ENCODE measurements around the gene RNF187. TPM values are rescaled to one million over a fixed set of nuclear protein-coding genes. Genes with fewer than 3 reads are reported as not detected.

Gene RNF187
- polyA plus RNA-seq, 1 donor from 2014 or later, result 13.0 TPM

GRCh38 chr1:228488818-228489674 is 1.9 kb downstream of the RNF187 start:
- Mint-ChIP-seq H3K27ac (peak overlapping the region in 2 of 3 donors; percentile 47 to 86), H3K9me3 (peaks cover 0 to 1% (median 0%) of the 10 kb centered on the region in 3 donors), H3K4me1 (peaks cover 19 to 26% (median 22%) of the 10 kb centered on the region in 3 donors), H3K27me3 (no peaks in the 10 kb centered on the region), H3K36me3 (peaks cover 6% of the 10 kb centered on the region), H3K4me3 (peak overlapping the region; percentile 79 to 97 (median 88))

DNA sequence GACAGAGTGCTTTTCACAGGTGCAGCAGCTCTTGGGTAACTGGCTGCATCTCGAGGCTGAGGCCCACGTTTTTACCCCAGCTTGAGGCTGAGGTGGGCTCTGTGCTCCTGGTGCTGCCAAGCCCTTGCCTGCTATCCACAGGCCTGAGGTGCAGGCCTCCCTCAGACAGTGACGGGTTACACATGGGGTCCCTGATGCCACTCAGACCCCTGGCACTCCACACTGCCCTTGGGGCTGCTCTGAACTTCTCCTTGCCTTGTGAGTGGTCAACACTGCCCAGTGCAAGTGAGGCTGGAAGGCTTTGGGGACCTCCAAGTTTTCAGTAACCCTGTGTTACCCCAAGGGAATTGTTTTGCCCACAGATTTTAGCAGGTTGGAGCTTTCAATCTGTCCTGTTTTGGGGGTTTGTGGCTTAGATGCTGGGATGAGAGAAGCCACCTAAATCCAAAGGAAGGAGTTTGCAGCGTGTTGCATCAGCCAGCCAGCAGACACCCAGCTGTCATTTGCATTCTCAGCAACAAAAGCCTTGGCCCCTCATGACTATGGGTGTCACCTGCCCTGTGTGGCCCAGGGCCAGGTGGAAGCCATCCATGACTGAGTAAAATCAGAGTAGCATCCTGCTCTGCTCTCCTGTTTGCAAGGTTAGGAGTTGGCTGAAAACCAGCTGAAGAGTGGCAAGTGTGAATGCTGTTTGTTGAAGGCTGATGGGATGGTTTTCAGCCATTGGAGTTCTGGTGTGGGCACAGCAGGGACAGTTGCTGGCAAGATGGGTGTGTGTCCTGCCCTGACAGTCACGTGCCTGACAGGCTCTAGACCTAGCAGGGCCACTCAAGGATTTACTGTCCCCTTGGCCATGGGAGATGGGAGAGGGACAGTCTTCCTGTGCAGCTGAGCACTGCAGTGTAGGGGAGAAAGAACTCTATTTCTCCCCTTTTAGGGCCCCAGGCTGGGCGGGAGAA is 3.2 kb downstream of the RNF187 start:
- peak overlapping the region; percentile 33 to 79 (median 42) for H3K4me3 Mint-ChIP-seq

DNA sequence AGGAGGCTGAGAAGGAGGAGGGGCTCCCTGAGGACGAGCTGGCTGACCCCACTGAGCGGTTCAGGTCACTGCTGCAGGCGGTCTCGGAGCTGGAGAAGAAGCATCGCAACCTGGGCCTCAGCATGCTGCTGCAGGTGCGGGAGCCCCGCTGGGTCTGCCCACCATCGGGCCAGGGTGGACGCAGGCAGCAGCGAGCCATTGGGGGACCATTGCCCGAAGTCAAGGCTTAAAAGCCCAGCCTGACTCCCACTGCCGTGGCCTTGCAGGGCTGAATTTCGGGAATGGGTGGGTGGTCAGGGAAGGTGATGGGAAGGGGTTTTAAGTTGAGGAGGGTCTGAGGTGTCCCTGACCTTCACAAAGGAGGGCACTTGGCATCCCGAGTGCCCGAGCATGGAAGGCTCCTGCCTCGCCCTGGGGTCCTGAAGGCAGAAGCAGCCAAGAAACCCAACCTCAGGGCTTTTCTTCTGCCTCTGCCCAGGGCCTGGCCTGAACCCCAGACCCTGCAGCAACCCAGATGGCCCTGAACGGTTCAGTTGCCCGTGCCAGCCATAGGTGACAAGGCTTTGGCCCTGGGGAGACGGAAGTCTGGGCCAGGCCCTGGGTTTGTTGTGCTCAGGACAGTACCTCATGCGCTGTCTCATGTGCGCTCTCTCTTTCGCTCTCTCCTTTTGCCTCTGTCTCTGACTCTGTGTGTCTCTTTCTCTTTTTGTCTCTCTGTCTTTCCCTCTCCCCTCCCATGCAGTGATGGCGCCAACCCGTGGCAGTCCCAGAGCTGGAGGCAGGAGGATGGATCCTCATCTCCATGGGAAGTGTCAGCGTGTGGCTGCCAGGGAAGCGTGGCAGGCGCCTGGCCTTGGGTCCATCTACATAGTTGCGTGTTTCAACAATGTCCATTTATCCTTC is 6.2 kb downstream of the RNF187 start:
- peaks cover 6% of the 10 kb centered on the region for H3K36me3 Mint-ChIP-seq
- H3K4me1 Mint-ChIP-seq, result peaks cover 10 to 25% (median 13%) of the 10 kb centered on the region in 3 donors
- no peak overlapping the region for H3K4me3 Mint-ChIP-seq
- H3K27me3 Mint-ChIP-seq, result no peaks in the 10 kb centered on the region
- peak overlapping the region in 1 of 3 donors; percentile 60 for H3K27ac Mint-ChIP-seq
- H3K9me3 Mint-ChIP-seq, result peaks cover 0 to 1% (median 0%) of the 10 kb centered on the region in 3 donors

More for the DNA sequence above, 3.2 kb downstream of the RNF187 start:
- H3K27me3 Mint-ChIP-seq, result no peaks in the 10 kb centered on the region
- peak overlapping the region in 1 of 3 donors; percentile 86 for H3K27ac Mint-ChIP-seq
- H3K36me3 Mint-ChIP-seq, result peaks cover 6% of the 10 kb centered on the region
- peaks cover 19 to 26% (median 22%) of the 10 kb centered on the region in 3 donors for H3K4me1 Mint-ChIP-seq
- H3K9me3 Mint-ChIP-seq, result peaks cover 0 to 1% (median 0%) of the 10 kb centered on the region in 3 donors

GRCh38 chr1:228494044-228494353 is 6.8 kb downstream of the RNF187 start:
- Mint-ChIP-seq H3K27me3 (no peaks in the 10 kb centered on the region), H3K9me3 (peaks cover 0 to 1% (median 0%) of the 10 kb centered on the region in 3 donors), H3K36me3 (peaks cover 6% of the 10 kb centered on the region), H3K4me1 (peaks cover 8 to 19% (median 10%) of the 10 kb centered on the region in 3 donors), H3K4me3 (no peak overlapping the region), H3K27ac (no peak overlapping the region)

DNA sequence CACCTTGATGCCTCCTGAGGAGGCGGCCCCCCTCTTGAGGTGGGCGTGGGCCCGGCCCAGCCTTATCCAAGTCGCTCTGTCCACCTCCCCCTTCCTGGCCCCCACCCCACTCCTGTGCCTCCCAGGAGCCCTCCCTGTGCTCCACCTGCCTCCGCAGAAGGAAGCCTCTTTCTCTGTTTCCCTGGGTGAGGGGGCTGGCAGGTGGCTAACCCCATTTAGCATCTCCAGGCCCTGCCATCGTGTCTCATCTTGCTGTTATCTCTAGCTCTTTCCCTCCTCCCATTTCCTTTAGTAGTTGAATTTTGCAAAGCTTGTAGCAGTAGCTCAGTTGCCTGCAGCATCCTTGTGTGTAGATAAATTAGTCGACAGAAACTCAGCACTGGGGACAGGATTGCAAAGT is 7.2 kb downstream of the RNF187 start:
- peaks cover 0 to 1% (median 0%) of the 10 kb centered on the region in 3 donors for H3K9me3 Mint-ChIP-seq
- H3K27ac Mint-ChIP-seq, result peak overlapping the region in 1 of 3 donors; percentile 46
- no peaks in the 10 kb centered on the region for H3K27me3 Mint-ChIP-seq
- peaks cover 6% of the 10 kb centered on the region for H3K36me3 Mint-ChIP-seq
- peaks cover 7 to 16% (median 9%) of the 10 kb centered on the region in 3 donors for H3K4me1 Mint-ChIP-seq
- peak overlapping the region in 1 of 4 donors; percentile 82 for H3K4me3 Mint-ChIP-seq

- peak overlapping the region in 1 of 4 donors; percentile 45 for H3K4me3 Mint-ChIP-seq
- H3K27me3 Mint-ChIP-seq, result no peaks in the 10 kb centered on the region
- peak overlapping the region in 1 of 3 donors; percentile 46 for H3K27ac Mint-ChIP-seq
- peaks cover 7 to 15% (median 15%) of the 10 kb centered on the region in 3 donors for H3K4me1 Mint-ChIP-seq
- H3K36me3 Mint-ChIP-seq, result peaks cover 6% of the 10 kb centered on the region
- peaks cover 0 to 1% (median 0%) of the 10 kb centered on the region in 3 donors for H3K9me3 Mint-ChIP-seq
These were observed 8.0 kb downstream of the RNF187 start for GRCh38 chr1:228494970-228495853.

- Mint-ChIP-seq H3K4me1 (peaks cover 16 to 20% (median 18%) of the 10 kb centered on the region in 3 donors), H3K27me3 (no peaks in the 10 kb centered on the region), H3K9me3 (peaks cover 0 to 1% (median 0%) of the 10 kb centered on the region in 3 donors), H3K36me3 (peaks cover 2% of the 10 kb centered on the region), H3K4me3 (peak overlapping the region in 1 of 4 donors; percentile 36), H3K27ac (peak overlapping the region in 1 of 3 donors; percentile 4)
These were observed 8.9 kb downstream of the RNF187 start for GRCh38 chr1:228496084-228496483.

- Mint-ChIP-seq H3K27ac (peak overlapping the region in 1 of 3 donors; percentile 4), H3K9me3 (peaks cover 0 to 1% (median 0%) of the 10 kb centered on the region in 3 donors), H3K36me3 (peaks cover 2% of the 10 kb centered on the region), H3K27me3 (no peaks in the 10 kb centered on the region), H3K4me1 (peaks cover 18 to 20% (median 20%) of the 10 kb centered on the region in 3 donors), H3K4me3 (peak overlapping the region in 1 of 4 donors; percentile 36)
These were observed 9.3 kb downstream of the RNF187 start for GRCh38 chr1:228496494-228496893.

DNA sequence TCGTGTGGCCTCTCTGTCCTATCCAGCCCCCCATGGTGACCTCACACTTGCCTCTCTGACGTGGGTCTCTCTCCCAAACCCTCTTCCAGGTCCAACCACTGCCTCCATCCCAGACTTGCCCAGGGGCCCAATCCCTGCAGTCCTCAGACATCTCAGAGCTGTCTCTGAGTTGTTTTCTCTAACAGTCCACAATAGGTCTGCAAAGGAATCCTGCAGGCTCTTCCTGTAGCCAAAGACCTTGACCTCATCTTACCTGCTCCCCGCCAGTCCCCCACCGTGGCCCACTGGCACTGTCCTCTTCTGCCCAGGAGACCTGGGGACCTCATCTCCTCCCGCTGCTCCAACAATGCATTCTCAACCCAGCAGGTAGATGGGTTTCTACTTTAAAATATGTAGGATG is 10.0 kb downstream of the RNF187 start:
- Mint-ChIP-seq H3K27me3 (no peaks in the 10 kb centered on the region), H3K4me3 (no peak overlapping the region), H3K27ac (no peak overlapping the region)

GRCh38 chr1:228497817-228498216 is 10.6 kb downstream of the RNF187 start:
- peaks cover 2% of the 10 kb centered on the region for H3K36me3 Mint-ChIP-seq
- H3K27ac Mint-ChIP-seq, result no peak overlapping the region
- peaks cover 0 to 1% (median 0%) of the 10 kb centered on the region in 3 donors for H3K9me3 Mint-ChIP-seq
- H3K4me1 Mint-ChIP-seq, result peaks cover 13 to 20% (median 17%) of the 10 kb centered on the region in 3 donors
- no peaks in the 10 kb centered on the region for H3K27me3 Mint-ChIP-seq
- no peak overlapping the region for H3K4me3 Mint-ChIP-seq

More for the DNA sequence above, 10.0 kb downstream of the RNF187 start:
- Mint-ChIP-seq H3K9me3 (peaks cover 0 to 1% (median 0%) of the 10 kb centered on the region in 3 donors), H3K4me1 (peaks cover 13 to 20% (median 17%) of the 10 kb centered on the region in 3 donors), H3K36me3 (peaks cover 2% of the 10 kb centered on the region)

DNA sequence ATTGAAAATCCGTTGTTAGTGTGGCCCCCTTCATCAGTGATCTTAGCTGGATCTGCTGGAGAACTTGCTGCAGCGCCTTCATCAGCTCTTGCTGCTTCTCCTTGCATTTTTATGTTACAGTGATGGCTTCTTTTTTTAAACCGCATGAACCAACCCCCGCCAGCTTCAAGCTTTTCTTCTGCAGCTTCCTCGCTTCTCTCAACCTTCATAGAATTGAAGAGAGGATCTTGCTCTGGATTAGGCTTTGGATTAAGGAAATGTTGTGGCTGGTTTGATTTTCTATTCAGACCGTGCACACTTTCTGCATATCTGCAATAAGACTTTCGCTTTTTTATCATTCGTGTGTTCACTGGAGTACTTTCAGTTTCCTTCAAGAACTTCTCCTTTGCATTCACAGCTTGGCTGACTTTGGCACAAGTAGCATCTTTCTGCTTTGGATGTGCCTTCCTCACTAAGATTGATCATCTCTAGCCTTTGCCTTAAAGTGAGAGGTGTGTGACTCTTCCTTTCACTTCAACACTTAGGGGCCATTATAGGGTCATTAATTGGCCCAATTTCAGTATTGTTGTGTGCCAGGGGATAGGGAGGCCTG is 13.1 kb downstream of the RNF187 start:
- peak overlapping the region; percentile 24 to 88 (median 83) for H3K4me3 Mint-ChIP-seq
- peaks cover 2% of the 10 kb centered on the region for H3K27me3 Mint-ChIP-seq
- H3K36me3 Mint-ChIP-seq, result no peaks in the 10 kb centered on the region
- no peaks in the 10 kb centered on the region for H3K9me3 Mint-ChIP-seq
- peak overlapping the region in 2 of 3 donors; percentile 25 to 80 for H3K27ac Mint-ChIP-seq
- H3K4me1 Mint-ChIP-seq, result peaks cover 13 to 18% (median 17%) of the 10 kb centered on the region in 3 donors

- H3K27me3 Mint-ChIP-seq, result peaks cover 3% of the 10 kb centered on the region
- H3K36me3 Mint-ChIP-seq, result no peaks in the 10 kb centered on the region
- H3K27ac Mint-ChIP-seq, result peak overlapping the region in 2 of 3 donors; percentile 25 to 80
- peak overlapping the region; percentile 24 to 88 (median 83) for H3K4me3 Mint-ChIP-seq
- H3K9me3 Mint-ChIP-seq, result no peaks in the 10 kb centered on the region
- peaks cover 13 to 18% (median 17%) of the 10 kb centered on the region in 3 donors for H3K4me1 Mint-ChIP-seq
These were observed 14.0 kb downstream of the RNF187 start for GRCh38 chr1:228500901-228501871.
